Measurements from ENCODE around the gene EPS15. TPM values are rescaled to one million over a fixed set of nuclear protein-coding genes. Genes with fewer than 3 reads are reported as not detected.

Gene EPS15
- total RNA-seq, 1 experiment from 2014 or later: 26.3 TPM

- Histone ChIP-seq H3K79me2 (ENCODE audit: low read length) (no peaks in the 10 kb centered on the region), H3K4me1 (ENCODE audit: insufficient read depth, low read length) (peaks cover 48% of the 10 kb centered on the region), H3K27me3 (ENCODE audit: low read length) (no peaks in the 10 kb centered on the region), H4K20me1 (ENCODE audit: low read length) (no peaks in the 10 kb centered on the region), H2AFZ (ENCODE audit: low read length) (no peak overlapping the region), H3K4me3 (ENCODE audit: low read length) (no peak overlapping the region), H3K4me2 (ENCODE audit: low read length) (peak overlapping the region; percentile 84; the same call in 1 of the 2 replicates), H3K27ac (ENCODE audit: low read length) (0 out of 2 replicates have a peak overlapping the region, but pooled peaks have one; percentile 97), H3K36me3 (ENCODE audit: low read depth, low read length) (no peaks in the 10 kb centered on the region), H3K9ac (ENCODE audit: low read length) (no peak overlapping the region), H3K9me3 (ENCODE audit: low read length) (no peaks in the 10 kb centered on the region), H3K9me2 (replicated peaks; ENCODE audit: low read length) (no peaks in the 10 kb centered on the region), H3F3A (ENCODE audit: low read length, unreplicated experiment) (no peaks in the 10 kb centered on the region)
- no TSS peak for BruUV-seq (replicated peaks)
- ChIA-PET CTCF (no interaction called here), POLR2A (ENCODE audit: unreplicated experiment) (no interaction called here)
- DNase-seq (no peak), ATAC-seq (no peak)
- TF ChIP-seq EZH2phosphoT487 (IDR thresholded peaks at IDR 0.05; ENCODE audit: borderline replicate concordance, low read length) (no peak), EZH2 (IDR thresholded peaks at IDR 0.05; ENCODE audit: low read length, unreplicated experiment) (no peak)
- intact Hi-C loops (cut with micrococcal nuclease): no loop called here
Observed at GRCh38 chr1:51560034-51560433, 41.0 kb upstream of the EPS15 start.

- intact Hi-C loops (cut with micrococcal nuclease): no loop called here
- Histone ChIP-seq H4K20me1 (ENCODE audit: low read length) (no peaks in the 10 kb centered on the region), H3K9ac (ENCODE audit: low read length) (peak overlapping the region; percentile 68), H3K27me3 (ENCODE audit: low read length) (no peaks in the 10 kb centered on the region), H3K36me3 (ENCODE audit: low read depth, low read length) (no peaks in the 10 kb centered on the region), H3K79me2 (ENCODE audit: low read length) (no peaks in the 10 kb centered on the region), H3K4me1 (ENCODE audit: insufficient read depth, low read length) (peaks cover 47% of the 10 kb centered on the region), H3K9me3 (ENCODE audit: low read length) (no peaks in the 10 kb centered on the region), H3K27ac (ENCODE audit: low read length) (peak overlapping the region; percentile 97), H3K4me2 (ENCODE audit: low read length) (peak overlapping the region; percentile 84), H3K9me2 (replicated peaks; ENCODE audit: low read length) (no peaks in the 10 kb centered on the region), H3F3A (ENCODE audit: low read length, unreplicated experiment) (no peaks in the 10 kb centered on the region), H2AFZ (ENCODE audit: low read length) (no peak overlapping the region), H3K4me3 (ENCODE audit: low read length) (peak overlapping the region; percentile 34; the same call in 1 of the 2 replicates)
- ChIA-PET POLR2A (ENCODE audit: unreplicated experiment) (no interaction called here), CTCF (no interaction called here)
- DNase-seq: no peak
- TF ChIP-seq EZH2 (IDR thresholded peaks at IDR 0.05; ENCODE audit: low read length, unreplicated experiment) (no peak), EZH2phosphoT487 (IDR thresholded peaks at IDR 0.05; ENCODE audit: borderline replicate concordance, low read length) (no peak), CTCF (conservative IDR thresholded peaks at IDR 0.05; ENCODE audit: low read depth, low read length) (no peak)
- ATAC-seq: no peak
- no TSS peak for BruUV-seq (replicated peaks)
Observed at GRCh38 chr1:51559501-51559900, 40.4 kb upstream of the EPS15 start.

- CTCF ChIA-PET: no interaction called here
- ATAC-seq: peak; percentile 1; the same call in 1 of the 2 replicates
- H3K79me2 ChIP-seq (ENCODE audit: low read length): no peaks in the 10 kb centered on the region
- POLR2A ChIA-PET (ENCODE audit: unreplicated experiment): interaction anchor here (1.0 kb wide), 1 partner anchor 9 kb away, joined by 3 read pairs; no protein-coding TSS in a partner anchor
- H2AFZ ChIP-seq (ENCODE audit: low read length): no peak overlapping the region
- no peaks in the 10 kb centered on the region for H4K20me1 ChIP-seq (ENCODE audit: low read length)
- peak overlapping the region; percentile 97 for H3K27ac ChIP-seq (ENCODE audit: low read length)
- H3K9me3 ChIP-seq (ENCODE audit: low read length): no peaks in the 10 kb centered on the region
- TF ChIP-seq EZH2phosphoT487 (IDR thresholded peaks at IDR 0.05; ENCODE audit: borderline replicate concordance, low read length): no peak
- no peak for TF ChIP-seq EZH2 (IDR thresholded peaks at IDR 0.05; ENCODE audit: low read length, unreplicated experiment)
- no peak for TF ChIP-seq CTCF (conservative IDR thresholded peaks at IDR 0.05; ENCODE audit: low read depth, low read length)
- peak overlapping the region; percentile 84 for H3K4me2 ChIP-seq (ENCODE audit: low read length)
- intact Hi-C loops (cut with micrococcal nuclease): no loop called here
- BruUV-seq (replicated peaks): no TSS peak
- DNase-seq: no peak
- H3F3A ChIP-seq (ENCODE audit: low read length, unreplicated experiment): no peaks in the 10 kb centered on the region
- no peaks in the 10 kb centered on the region for H3K9me2 ChIP-seq (replicated peaks; ENCODE audit: low read length)
- peaks cover 47% of the 10 kb centered on the region for H3K4me1 ChIP-seq (ENCODE audit: insufficient read depth, low read length)
- H3K4me3 ChIP-seq (ENCODE audit: low read length): peak overlapping the region; percentile 34
- H3K36me3 ChIP-seq (ENCODE audit: low read depth, low read length): no peaks in the 10 kb centered on the region
- peak overlapping the region; percentile 68 for H3K9ac ChIP-seq (ENCODE audit: low read length)
- H3K27me3 ChIP-seq (ENCODE audit: low read length): no peaks in the 10 kb centered on the region
Observed at GRCh38 chr1:51559064-51559500, 40.0 kb upstream of the EPS15 start.
